Measurements from ENCODE around the gene NCK1. TPM values are rescaled to one million over a fixed set of nuclear protein-coding genes. Genes with fewer than 3 reads are reported as not detected.

NCK1 gene
- total and polyA plus RNA-seq, 10 of the 15 experiments (the other 5 are each of a cell fraction or from before 2014, with no cell fraction given) = 15.6 to 33.4 (median 25.0) TPM

DNA sequence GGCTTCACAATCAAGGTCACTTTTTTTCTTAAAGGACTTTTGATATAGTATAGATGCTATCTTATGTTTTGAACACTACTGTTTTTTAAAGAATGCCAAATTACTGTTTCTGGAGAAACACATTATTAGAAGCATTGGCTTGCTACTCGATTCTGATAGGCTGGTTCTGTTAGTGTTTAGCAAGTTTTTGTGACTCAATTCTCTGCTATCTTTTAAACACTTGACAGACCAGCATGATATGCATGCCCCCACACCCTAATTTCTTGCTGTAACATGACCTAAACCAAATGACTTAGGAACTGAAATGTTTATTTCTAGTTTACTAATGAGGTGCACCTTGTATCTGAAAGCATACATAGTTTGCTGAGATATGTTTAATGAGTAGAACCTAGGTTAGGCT lies 90.3 kb downstream of the NCK1 start:
- CTCF ChIA-PET = interaction anchor here (2.0 to 2.3 kb wide), 3 partner anchors 33 to 90 kb away, joined by 7 to 11 read pairs (median 10); partner anchors contain the start of gene NCK1
- no peak for ATAC-seq
- FAIRE-seq = no peak
- TF ChIP-seq SREBF1 (IDR thresholded peaks at IDR 0.05; ENCODE audit: low read length) (no peak), CREB1 (IDR thresholded peaks at IDR 0.05; ENCODE audit: low read depth) (no peak), CBFB (IDR thresholded peaks at IDR 0.05; ENCODE audit: low read depth) (no peak), CHD2 (IDR thresholded peaks at IDR 0.05; ENCODE audit: borderline replicate concordance, low read depth, low read length) (no peak), ZNF622 (IDR thresholded peaks at IDR 0.05) (no peak), MEF2A (IDR thresholded peaks at IDR 0.05; ENCODE audit: insufficient read depth, low read depth, low read length) (no peak), IKZF1 (conservative IDR thresholded peaks at IDR 0.05) (no peak), WRNIP1 (IDR thresholded peaks at IDR 0.05; ENCODE audit: borderline replicate concordance, low read depth, low read length) (no peak), ASH2L (IDR thresholded peaks at IDR 0.05; ENCODE audit: borderline replicate concordance, low read depth) (no peak)
- TF ChIP-seq, protein P1, sequence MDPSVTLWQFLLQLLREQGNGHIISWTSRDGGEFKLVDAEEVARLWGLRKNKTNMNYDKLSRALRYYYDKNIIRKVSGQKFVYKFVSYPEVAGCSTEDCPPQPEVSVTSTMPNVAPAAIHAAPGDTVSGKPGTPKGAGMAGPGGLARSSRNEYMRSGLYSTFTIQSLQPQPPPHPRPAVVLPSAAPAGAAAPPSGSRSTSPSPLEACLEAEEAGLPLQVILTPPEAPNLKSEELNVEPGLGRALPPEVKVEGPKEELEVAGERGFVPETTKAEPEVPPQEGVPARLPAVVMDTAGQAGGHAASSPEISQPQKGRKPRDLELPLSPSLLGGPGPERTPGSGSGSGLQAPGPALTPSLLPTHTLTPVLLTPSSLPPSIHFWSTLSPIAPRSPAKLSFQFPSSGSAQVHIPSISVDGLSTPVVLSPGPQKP (IDR thresholded peaks at IDR 0.05; ENCODE audit: low read depth, low read length) = no peak
- TF ChIP-seq, protein P2, sequence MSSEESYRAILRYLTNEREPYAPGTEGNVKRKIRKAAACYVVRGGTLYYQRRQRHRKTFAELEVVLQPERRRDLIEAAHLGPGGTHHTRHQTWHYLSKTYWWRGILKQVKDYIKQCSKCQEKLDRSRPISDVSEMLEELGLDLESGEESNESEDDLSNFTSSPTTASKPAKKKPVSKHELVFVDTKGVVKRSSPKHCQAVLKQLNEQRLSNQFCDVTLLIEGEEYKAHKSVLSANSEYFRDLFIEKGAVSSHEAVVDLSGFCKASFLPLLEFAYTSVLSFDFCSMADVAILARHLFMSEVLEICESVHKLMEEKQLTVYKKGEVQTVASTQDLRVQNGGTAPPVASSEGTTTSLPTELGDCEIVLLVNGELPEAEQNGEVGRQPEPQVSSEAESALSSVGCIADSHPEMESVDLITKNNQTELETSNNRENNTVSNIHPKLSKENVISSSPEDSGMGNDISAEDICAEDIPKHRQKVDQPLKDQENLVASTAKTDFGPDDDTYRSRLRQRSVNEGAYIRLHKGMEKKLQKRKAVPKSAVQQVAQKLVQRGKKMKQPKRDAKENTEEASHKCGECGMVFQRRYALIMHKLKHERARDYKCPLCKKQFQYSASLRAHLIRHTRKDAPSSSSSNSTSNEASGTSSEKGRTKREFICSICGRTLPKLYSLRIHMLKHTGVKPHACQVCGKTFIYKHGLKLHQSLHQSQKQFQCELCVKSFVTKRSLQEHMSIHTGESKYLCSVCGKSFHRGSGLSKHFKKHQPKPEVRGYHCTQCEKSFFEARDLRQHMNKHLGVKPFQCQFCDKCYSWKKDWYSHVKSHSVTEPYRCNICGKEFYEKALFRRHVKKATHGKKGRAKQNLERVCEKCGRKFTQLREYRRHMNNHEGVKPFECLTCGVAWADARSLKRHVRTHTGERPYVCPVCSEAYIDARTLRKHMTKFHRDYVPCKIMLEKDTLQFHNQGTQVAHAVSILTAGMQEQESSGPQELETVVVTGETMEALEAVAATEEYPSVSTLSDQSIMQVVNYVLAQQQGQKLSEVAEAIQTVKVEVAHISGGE (CRISPR knock-in tag; IDR thresholded peaks at IDR 0.05) = no peak
- TF ChIP-seq, protein P3, sequence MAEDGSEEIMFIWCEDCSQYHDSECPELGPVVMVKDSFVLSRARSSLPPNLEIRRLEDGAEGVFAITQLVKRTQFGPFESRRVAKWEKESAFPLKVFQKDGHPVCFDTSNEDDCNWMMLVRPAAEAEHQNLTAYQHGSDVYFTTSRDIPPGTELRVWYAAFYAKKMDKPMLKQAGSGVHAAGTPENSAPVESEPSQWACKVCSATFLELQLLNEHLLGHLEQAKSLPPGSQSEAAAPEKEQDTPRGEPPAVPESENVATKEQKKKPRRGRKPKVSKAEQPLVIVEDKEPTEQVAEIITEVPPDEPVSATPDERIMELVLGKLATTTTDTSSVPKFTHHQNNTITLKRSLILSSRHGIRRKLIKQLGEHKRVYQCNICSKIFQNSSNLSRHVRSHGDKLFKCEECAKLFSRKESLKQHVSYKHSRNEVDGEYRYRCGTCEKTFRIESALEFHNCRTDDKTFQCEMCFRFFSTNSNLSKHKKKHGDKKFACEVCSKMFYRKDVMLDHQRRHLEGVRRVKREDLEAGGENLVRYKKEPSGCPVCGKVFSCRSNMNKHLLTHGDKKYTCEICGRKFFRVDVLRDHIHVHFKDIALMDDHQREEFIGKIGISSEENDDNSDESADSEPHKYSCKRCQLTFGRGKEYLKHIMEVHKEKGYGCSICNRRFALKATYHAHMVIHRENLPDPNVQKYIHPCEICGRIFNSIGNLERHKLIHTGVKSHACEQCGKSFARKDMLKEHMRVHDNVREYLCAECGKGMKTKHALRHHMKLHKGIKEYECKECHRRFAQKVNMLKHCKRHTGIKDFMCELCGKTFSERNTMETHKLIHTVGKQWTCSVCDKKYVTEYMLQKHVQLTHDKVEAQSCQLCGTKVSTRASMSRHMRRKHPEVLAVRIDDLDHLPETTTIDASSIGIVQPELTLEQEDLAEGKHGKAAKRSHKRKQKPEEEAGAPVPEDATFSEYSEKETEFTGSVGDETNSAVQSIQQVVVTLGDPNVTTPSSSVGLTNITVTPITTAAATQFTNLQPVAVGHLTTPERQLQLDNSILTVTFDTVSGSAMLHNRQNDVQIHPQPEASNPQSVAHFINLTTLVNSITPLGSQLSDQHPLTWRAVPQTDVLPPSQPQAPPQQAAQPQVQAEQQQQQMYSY (CRISPR knock-in tag; IDR thresholded peaks at IDR 0.05) = no peak

More for the DNA sequence above, 90.3 kb downstream of the NCK1 start:
- no peaks in the 10 kb centered on the region for H3K36me3 ChIP-seq (ENCODE audit: control insufficient read depth in 2 of 2, insufficient read depth in 2 of 2, low read length in 1 of 2)
- H3K4me1 ChIP-seq (ENCODE audit: control insufficient read depth, insufficient read depth, low read length) = peaks cover 15% of the 10 kb centered on the region
- H3K27ac ChIP-seq (ENCODE audit: control insufficient read depth, insufficient read depth) = no peak overlapping the region
- no peak overlapping the region for H3K4me2 ChIP-seq (ENCODE audit: control insufficient read depth, insufficient read depth)
- POLR2A ChIA-PET = interaction anchor here (0.6 kb wide), 1 partner anchor 375 kb away, joined by 3 read pairs; no protein-coding TSS in a partner anchor
- intact Hi-C loops (cut with micrococcal nuclease; ENCODE audit: unreplicated experiment) (loop anchor here (5.0 kb wide), 1 partner anchor 90 kb away; the partner anchor contains the start of gene NCK1), in situ Hi-C loops (cut with MboI) (no loop called here)
- H3K4me3 ChIP-seq = no peak overlapping the region
- H3K27me3 ChIP-seq (replicated peaks in 1 of 2; ENCODE audit: control insufficient read depth in 2 of 2, insufficient read depth in 2 of 2, low read length in 1 of 2) = no peaks in the 10 kb centered on the region
- SMC1A ChIA-PET (ENCODE audit: uncharacterized antibody, unreplicated experiment) = interaction anchor here (1.2 to 2.3 kb wide), 5 partner anchors 9 to 42 kb away, joined by 6 to 9 read pairs (median 7); no protein-coding TSS in a partner anchor
- no peaks in the 10 kb centered on the region; the same call in 1 of the 2 replicates for H3K79me2 ChIP-seq (ENCODE audit: control insufficient read depth, insufficient read depth, low read length)
- H2AFZ ChIP-seq (ENCODE audit: control insufficient read depth, low read depth, low read length) = no peak overlapping the region
- no peak overlapping the region for H3K9ac ChIP-seq (ENCODE audit: control insufficient read depth, insufficient read depth, low read length)
- no peak for DNase-seq (ENCODE audit: low read depth, low spot score)
- RAD21 ChIA-PET (ENCODE audit: unreplicated experiment) = interaction anchor here (3.0 kb wide), 1 partner anchor 62 kb away, joined by 9 read pairs; no protein-coding TSS in a partner anchor
- no TSS peak for BruUV-seq (replicated peaks)
- H3K9me3 ChIP-seq (replicated peaks; ENCODE audit: control insufficient read depth, insufficient read depth, low read length) = no peaks in the 10 kb centered on the region
- WGBS (ENCODE audit: insufficient coverage, insufficient replicate concordance, low lambda C conversion rate, missing lambda C conversion rate) = 9% methylated on average over 1 of the region's 1 CpG
- no peaks in the 10 kb centered on the region for H4K20me1 ChIP-seq (ENCODE audit: control insufficient read depth, insufficient read depth)

Data from GM12878 (cell line).